HT-29 (cell line): Measurements from ENCODE around the gene FSCN2. TPM values are rescaled to one million over a fixed set of nuclear protein-coding genes. Genes with fewer than 3 reads are reported as not detected.
"Not testable (repeated sequence)": the region's sequence is repeated elsewhere in the genome, so short reads cannot be mapped to it uniquely, and the experiment has no call there.

Experiments used
- DNase-seq: peaks from one replicate; pipeline ENCODE4 v3.0.0-alpha.2; 2015; ENCODE audit warnings: low spot score
- small RNA-seq: library from RNA; depleted of rRNA; stranded (forward); fragments of <200 nt; gene quantifications from one replicate; pipeline ENCODE3, GENCODE V24; 2014
- total RNA-seq: library from RNA; depleted of rRNA; stranded (reverse); fragments of >200 nt; shearing (Covaris generic); gene quantifications from 2 replicates; pipeline ENCODE4 v1.2.3, GENCODE V29; 2014; rRNA removed

The FSCN2 gene
- total RNA-seq, 1 experiment from 2014 or later, result 4.3 TPM

- peak; percentile 55 for DNase-seq
These were observed 49.3 kb downstream of the FSCN2 start for GRCh38 chr17:81577278-81578000.

GRCh38 chr17:81578038-81578441, 49.9 kb downstream of the FSCN2 start:
- no peak for DNase-seq

- no peak for DNase-seq
These were observed 50.5 kb downstream of the FSCN2 start for GRCh38 chr17:81578561-81579225.

GRCh38 chr17:81579298-81579697, 51.1 kb downstream of the FSCN2 start:
- no peak for DNase-seq

- no peak for DNase-seq
These were observed 51.7 kb downstream of the FSCN2 start for GRCh38 chr17:81579821-81580321.

DNA sequence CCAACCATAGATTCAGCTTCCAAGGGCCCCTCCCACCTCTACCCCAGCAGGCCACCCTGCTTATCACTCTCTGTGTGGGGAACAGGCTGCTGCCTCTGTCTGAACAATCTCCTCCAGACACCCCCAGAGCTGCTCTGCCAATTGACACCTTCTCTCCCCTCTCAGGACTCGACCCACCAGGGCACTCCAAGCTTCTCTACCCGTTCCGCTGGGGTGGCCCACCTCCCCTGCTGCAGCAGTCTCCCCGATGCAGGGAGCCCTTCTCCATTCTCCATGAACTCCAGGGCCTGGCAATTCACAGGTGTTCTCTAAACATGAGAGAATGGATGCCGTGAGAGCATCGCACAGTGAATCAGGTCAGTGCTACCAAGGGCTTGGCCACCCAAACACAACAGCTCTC, 52.3 kb downstream of the FSCN2 start:
- DNase-seq, result no peak

- no peak for DNase-seq
These were observed 53.6 kb downstream of the FSCN2 start for GRCh38 chr17:81581758-81582157.

- no peak for DNase-seq
These were observed 54.2 kb downstream of the FSCN2 start for GRCh38 chr17:81582341-81582740.

- DNase-seq, result no peak
These were observed 54.6 kb downstream of the FSCN2 start for GRCh38 chr17:81582749-81583148.

- no peak for DNase-seq
These were observed 55.6 kb downstream of the FSCN2 start for GRCh38 chr17:81583589-81584342.

DNA sequence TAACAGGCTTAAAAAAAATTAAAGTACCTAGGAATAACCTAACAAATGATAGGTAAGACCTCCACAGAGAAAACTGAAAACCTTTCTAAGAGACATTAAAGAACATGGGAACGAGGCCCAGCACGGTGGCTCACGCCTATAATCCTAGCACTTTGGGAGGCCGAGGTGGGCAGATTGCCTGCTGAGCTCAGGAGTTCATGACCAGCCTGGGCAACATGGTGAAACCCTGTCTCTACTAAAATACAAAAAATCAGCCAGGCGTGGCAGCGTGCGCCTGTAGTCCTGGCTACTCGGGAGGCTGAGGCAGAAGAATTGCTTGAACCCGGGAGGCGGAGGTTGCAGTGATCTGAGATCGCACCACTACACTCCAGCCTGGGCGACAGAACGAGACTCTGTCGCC, 56.6 kb downstream of the FSCN2 start:
- DNase-seq, result not testable (repeated sequence)

DNA sequence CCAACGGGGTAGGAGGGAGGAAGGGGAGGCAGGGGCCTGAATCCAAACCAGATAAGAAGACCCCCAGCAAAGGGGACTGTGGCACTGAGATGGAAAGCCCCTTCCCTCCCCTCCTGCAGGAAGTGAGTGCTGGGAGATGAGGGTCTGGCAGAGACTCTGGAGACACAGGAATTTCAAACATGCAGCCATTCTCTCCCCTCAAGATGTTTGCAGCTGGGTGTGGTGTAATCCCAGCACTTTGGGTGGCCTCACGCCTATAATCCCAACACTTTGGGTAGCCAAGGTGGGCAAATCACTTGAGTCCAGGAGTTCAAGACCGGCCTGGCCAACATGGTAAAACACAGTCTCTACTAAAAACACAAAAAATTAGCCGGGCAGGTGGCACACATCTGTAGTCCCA, 57.9 kb downstream of the FSCN2 start:
- no peak for DNase-seq

Small RNA genes within 50 kb of the gene (small RNA-seq; reads per million reads assigned to genes)
- not detected for gene RF00019

Other genes with a start within 250 kb of the FSCN2 start
- 109 and 116 TPM in 2 replicates for gene SLC38A10, start 233.1 kb upstream of the FSCN2 start, total RNA-seq
- 10.4 and 11.6 TPM in 2 replicates for gene BAHCC1, start 132.9 kb upstream of the FSCN2 start, total RNA-seq
- gene ACTG1, start 15.6 kb upstream of the FSCN2 start, total RNA-seq, result 3,401 and 4,670 TPM in 2 replicates
- 67.5 and 70.9 TPM in 2 replicates for gene FAAP100, start 24.0 kb downstream of the FSCN2 start, total RNA-seq
- gene NPLOC4, start 108.7 kb downstream of the FSCN2 start, total RNA-seq, result 81.9 and 94.2 TPM in 2 replicates
- 0.10 and 0.29 TPM in 2 replicates for gene TSPAN10, start 108.8 kb downstream of the FSCN2 start, total RNA-seq
- 0.68 TPM in 1 of 2 replicates, not detected in the other for gene PDE6G, start 128.2 kb downstream of the FSCN2 start, total RNA-seq
- gene OXLD1, start 138.2 kb downstream of the FSCN2 start, total RNA-seq, result 97.8 and 104 TPM in 2 replicates
- 33.8 and 33.9 TPM in 2 replicates for gene CCDC137, start 138.4 kb downstream of the FSCN2 start, total RNA-seq
- 36.5 and 39.7 TPM in 2 replicates for gene ARL16, start 155.4 kb downstream of the FSCN2 start, total RNA-seq
- gene HGS, start 155.6 kb downstream of the FSCN2 start, total RNA-seq, result 177 and 183 TPM in 2 replicates
- 72.5 and 88.4 TPM in 2 replicates for gene MRPL12, start 175.0 kb downstream of the FSCN2 start, total RNA-seq
- gene SLC25A10, start 183.9 kb downstream of the FSCN2 start, total RNA-seq, result 199 and 209 TPM in 2 replicates